ENCODE results near the gene STK17B. TPM values are rescaled to one million over a fixed set of nuclear protein-coding genes. Genes with fewer than 3 reads are reported as not detected.
"Not testable (repeated sequence)": the region's sequence is repeated elsewhere in the genome, so short reads cannot be mapped to it uniquely, and the experiment has no call there.

The STK17B gene
- total RNA-seq, 1 donor from 2014 or later, result 7.4 TPM

DNA sequence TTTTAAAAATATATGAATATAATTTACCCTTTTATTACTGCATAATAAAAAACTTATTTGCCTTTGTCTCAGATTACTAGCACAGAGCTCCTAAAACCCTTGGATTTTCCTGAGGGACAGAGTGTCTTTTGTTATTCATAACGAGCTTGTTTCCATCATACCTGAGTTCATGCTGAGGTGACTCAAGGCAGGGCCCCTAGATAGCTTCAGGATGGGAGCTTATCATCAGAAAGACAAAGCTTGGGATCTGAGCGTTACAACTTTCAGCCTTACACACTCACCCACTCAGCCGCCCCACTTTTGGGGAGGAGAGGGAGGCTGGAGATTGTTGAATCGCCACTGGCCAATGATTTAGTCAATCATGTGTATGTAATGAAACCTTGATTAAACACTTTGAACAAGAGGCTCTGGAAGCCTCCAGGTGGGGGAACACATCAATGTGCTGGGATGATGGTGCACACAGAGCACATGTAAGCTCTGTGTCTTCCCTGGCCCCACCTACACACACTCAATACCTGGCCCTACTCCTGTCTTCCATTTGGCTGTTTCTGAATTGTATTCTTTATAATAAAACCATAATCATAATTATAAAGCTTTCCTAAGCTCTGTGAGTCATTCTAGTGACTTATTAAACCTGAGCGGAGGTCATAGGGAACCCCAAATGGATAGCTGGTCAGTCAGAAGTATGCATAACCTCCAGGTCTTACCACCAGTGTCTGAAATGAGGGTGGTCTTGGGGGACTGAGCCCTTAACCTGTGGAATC is 74.2 kb downstream of the STK17B start:
- intact Hi-C loops (cut with DNase I), result no loop called here
- no peak for DNase-seq (ENCODE audit: missing footprints)
- ATAC-seq, result no peak

DNA sequence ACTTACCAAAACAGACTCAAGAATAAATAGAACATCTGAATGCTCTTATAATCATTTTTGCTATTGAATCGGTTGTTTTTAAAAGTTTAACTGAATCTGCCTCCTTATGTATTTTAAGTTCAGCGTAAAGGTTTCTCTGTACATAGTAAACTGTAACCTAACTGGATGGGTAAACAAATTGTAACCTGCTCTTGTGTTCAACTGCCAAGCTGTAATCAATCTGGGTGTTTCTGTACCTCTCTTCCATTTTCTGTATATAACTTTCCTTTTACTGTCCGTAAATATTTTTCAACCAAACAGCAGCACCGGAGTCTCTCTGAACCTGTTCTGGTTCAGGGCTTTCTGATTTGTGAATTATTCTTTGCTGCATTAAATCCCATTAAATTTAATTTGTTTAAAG is 75.1 kb downstream of the STK17B start:
- intact Hi-C loops (cut with DNase I), result no loop called here

DNA sequence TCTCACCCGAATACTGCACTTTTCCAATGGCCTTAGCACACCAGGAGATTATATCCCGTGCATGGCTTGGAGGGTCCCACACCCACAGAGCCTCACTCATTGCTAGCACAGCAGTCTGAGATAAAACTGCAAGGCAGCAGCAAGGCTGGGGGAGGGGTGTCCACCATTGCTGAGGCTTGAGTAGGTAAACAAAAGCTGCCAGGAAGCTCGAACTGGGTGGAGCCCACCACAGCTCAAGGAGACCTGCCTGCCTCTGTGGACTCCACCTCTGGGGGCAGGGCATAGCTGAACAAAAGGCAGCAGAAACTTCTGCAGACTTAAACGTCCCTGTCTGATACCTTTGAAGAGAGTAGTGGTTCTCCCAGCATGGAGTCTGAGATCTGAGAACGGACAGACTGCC is 81.9 kb downstream of the STK17B start:
- intact Hi-C loops (cut with DNase I); DNase-seq (ENCODE audit: missing footprints); ATAC-seq: not testable (repeated sequence)

More for the DNA sequence above, 75.1 kb downstream of the STK17B start:
- DNase-seq (ENCODE audit: missing footprints) (no peak), ATAC-seq (no peak)

DNA sequence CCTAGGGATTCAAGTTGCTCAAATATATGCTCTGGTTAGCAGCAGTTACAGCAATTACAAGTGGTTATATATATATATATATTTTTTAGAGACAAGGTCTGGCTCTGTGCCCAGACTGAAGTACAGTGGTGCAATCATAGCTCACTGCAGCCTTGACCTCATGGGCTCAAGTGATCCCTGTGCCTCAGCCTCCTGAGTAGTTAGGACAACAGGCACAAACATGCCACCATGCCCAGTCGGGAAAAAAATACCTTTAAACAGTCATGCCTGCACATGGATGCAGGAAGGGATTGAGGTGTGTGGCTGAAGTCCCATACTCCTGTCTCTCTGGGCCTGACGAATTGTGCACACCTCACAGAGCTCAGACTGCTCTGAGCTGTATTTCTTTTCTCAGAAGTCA is 83.2 kb downstream of the STK17B start:
- DNase-seq (ENCODE audit: missing footprints) (no peak), ATAC-seq (no peak)
- intact Hi-C loops (cut with DNase I), result no loop called here

DNA sequence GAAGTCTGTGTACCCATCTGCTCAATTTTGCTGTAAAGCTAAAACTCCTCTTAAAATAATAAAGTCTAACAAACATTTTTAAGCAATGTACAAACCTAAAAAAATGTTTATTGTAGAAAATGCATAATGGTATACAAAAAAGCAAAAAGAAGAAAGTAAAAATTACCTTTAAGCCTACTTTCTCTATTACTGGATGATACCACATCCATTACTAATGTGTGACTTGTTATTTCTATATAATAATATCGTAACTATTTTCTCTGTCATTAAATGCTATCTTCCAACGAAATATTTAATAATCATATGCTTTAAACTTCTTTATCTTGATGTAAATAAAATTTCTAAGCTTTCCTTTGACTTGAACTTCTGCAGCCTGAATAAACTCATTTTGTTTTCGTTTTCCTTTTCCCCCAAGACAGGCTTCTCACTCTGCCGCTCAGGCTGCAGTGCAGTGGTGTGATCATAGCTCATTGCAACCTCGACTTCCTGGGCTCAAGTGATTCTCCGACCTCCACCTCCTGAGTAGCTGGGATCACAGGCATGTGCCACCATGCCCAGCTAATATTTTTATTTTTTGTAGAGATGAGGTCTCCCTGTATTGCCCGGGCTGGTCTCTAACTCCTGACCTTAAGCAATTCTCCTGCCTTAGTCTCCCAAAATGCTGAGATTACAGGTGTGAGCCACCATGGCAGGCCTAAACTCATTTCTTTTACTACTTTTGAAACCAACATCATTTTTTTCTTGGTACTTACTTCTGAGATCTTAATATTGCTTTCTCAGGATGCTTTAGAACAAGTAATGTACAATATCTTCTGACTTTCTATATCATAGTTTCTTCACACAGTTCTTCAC is 84.6 kb downstream of the STK17B start:
- ATAC-seq (no peak), DNase-seq (ENCODE audit: missing footprints) (no peak)
- intact Hi-C loops (cut with DNase I), result no loop called here

DNA sequence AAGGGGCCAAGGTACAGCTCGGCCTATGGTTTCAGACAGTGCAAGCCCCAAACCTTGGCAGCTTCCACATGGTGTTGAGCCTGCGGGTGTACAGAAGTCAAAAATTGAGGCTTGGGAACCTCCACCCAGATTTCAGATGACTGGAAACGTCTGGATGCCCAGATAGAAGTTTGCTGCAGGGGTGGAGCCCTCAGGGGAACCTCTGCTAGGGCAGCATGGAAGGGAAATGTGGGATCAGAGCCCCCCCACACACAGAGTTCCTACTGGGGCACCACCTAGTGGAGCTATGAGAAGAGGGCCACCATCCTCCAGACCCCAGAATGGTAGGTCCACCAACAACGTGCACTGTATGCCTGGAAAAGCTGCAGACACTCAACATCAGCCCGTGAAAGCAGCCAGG is 87.8 kb downstream of the STK17B start:
- DNase-seq (ENCODE audit: missing footprints) (no peak), ATAC-seq (no peak)
- intact Hi-C loops (cut with DNase I), result no loop called here

Other genes with a start within 250 kb of the STK17B start
- 0.05 TPM for gene DNAH7, start 102.7 kb downstream of the STK17B start, total RNA-seq